Right lobe of liver (tissue), 4 donors: ENCODE data around the gene TRMO.

ENCODE experiments used
- POLR2A ChIP-seq: fragments of 450-650 bp; IDR thresholded peaks from one replicate; pipeline ENCODE4 v1.6.1; 2017; ENCODE audit warnings: antibody characterized with exemption, mild to moderate bottlenecking
- TF ChIP-seq, protein P1 (sequence below), 4 donors: fragments of 200-600 bp in 3 of 4; fragments of 450-650 bp in 1 of 4; IDR thresholded peaks; one replicate each; pipeline versions ENCODE4 v1.5.1 to v1.8.0; 2016 to 2022; ENCODE audit warnings: antibody characterized with exemption in 4 of 4, mild to moderate bottlenecking in 2 of 4
- donor health status: DM: no; HTN: no; CAD: no.
- donor health status: DM: no; HTN: no; CAD: no.
- donor health status: DM: no; HTN: yes; CAD: no.

DNA sequence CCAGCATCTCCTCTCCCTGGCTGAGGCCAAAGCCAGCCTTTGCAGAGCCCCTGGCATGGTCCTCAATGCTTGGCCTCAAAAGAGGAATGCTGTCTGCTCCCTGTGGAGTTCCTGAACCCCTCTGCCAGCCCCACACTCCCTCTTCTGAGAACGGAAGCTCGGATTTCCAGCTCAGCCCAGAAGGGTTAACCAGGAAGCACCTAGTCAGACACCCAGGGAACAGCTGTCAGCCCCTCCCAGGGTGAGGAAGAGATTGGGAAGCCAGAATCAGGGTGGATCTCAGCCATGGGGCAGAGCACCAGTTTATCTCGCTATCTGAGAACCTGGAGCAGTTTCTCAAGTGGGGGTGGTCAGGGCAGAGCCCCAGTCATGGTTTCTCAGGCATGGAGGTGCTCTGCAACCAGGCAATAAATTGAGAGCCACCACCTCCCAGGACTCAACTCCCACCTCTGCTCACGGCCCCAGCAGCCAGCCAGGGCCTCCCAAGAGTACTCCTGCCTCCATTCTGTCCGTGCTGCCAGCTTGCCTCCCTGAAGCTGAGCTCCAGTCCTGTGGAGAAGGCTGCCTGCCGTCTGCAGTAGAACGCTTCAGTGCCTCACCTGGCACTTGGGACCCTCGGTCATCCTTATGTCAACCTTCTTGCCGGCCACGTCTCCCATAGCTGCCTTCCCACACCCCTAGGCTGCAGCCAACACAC lies 61.7 kb downstream of the TRMO start:
- no peak for TF ChIP-seq POLR2A
- TF ChIP-seq, protein P1, sequence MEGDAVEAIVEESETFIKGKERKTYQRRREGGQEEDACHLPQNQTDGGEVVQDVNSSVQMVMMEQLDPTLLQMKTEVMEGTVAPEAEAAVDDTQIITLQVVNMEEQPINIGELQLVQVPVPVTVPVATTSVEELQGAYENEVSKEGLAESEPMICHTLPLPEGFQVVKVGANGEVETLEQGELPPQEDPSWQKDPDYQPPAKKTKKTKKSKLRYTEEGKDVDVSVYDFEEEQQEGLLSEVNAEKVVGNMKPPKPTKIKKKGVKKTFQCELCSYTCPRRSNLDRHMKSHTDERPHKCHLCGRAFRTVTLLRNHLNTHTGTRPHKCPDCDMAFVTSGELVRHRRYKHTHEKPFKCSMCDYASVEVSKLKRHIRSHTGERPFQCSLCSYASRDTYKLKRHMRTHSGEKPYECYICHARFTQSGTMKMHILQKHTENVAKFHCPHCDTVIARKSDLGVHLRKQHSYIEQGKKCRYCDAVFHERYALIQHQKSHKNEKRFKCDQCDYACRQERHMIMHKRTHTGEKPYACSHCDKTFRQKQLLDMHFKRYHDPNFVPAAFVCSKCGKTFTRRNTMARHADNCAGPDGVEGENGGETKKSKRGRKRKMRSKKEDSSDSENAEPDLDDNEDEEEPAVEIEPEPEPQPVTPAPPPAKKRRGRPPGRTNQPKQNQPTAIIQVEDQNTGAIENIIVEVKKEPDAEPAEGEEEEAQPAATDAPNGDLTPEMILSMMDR (IDR thresholded peaks at IDR 0.05) = no peak
